Measurements from ENCODE around the gene KRT4. TPM values are rescaled to one million over a fixed set of nuclear protein-coding genes. Genes with fewer than 3 reads are reported as not detected.

Gene KRT4
- total RNA-seq, 4 donors from 2014 or later, result not detected

DNA sequence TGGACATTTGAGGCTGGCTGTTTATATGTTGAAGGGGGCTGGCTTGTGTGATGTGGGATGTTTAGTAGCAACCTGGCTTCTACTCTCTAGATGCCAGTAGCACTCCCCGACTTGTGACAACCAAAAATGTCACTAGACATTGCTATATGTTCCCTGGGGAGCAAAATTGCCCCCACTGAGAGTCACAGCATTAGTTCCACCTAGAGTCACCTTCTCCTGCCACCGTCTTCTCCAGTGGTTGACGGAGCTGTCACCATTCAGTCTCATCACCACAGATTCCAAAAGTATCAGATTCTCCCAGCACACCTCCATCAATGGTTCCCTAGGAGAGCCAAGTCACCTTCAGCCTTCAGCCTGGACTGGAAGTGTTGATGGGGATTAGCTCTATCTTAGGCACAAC is 29.0 kb downstream of the KRT4 start:
- TF ChIP-seq, protein P1, sequence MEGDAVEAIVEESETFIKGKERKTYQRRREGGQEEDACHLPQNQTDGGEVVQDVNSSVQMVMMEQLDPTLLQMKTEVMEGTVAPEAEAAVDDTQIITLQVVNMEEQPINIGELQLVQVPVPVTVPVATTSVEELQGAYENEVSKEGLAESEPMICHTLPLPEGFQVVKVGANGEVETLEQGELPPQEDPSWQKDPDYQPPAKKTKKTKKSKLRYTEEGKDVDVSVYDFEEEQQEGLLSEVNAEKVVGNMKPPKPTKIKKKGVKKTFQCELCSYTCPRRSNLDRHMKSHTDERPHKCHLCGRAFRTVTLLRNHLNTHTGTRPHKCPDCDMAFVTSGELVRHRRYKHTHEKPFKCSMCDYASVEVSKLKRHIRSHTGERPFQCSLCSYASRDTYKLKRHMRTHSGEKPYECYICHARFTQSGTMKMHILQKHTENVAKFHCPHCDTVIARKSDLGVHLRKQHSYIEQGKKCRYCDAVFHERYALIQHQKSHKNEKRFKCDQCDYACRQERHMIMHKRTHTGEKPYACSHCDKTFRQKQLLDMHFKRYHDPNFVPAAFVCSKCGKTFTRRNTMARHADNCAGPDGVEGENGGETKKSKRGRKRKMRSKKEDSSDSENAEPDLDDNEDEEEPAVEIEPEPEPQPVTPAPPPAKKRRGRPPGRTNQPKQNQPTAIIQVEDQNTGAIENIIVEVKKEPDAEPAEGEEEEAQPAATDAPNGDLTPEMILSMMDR (IDR thresholded peaks at IDR 0.05), result no peak
- ATAC-seq (ENCODE audit: low FRiP score), result no peak
- no peak for DNase-seq (ENCODE audit: low spot score)

DNA sequence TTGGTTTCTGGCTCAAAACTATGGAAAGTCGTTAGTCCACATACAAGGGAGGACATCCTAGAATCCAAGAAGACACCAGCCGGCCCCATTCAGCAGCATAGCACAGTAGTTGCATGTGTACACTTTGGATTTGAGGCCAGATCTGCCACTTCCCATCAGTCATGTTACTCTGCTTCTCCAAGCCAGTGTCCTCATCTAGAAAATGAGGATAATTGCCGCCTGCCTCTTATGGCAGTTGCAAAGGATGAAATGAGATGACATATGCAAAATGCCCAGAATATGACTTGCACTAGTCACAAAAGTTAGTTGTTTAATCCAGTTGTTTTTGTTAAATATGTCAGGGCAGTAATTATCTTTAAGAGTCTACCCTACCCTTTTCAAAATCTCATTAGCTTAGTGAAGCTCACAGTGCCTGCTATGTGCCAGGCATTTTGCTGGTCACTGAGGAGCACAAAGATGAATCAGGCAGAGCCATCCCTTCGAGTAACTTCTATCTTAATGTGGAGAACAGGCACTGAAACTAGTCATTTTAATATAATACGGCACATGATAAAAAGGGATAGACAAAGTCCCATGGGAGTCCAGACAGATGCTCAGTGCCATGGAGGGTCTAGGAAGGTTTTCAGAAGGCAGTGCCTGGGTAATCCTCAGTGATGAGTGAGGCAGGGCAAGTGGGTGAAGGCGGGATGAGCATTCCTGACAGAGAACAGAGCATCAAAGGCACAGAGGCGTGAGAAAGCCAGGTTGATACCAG is 30.2 kb downstream of the KRT4 start:
- no peak for DNase-seq (ENCODE audit: low spot score)
- TF ChIP-seq, protein P1 (IDR thresholded peaks at IDR 0.05), result no peak
- no peak for ATAC-seq (ENCODE audit: low FRiP score)

DNA sequence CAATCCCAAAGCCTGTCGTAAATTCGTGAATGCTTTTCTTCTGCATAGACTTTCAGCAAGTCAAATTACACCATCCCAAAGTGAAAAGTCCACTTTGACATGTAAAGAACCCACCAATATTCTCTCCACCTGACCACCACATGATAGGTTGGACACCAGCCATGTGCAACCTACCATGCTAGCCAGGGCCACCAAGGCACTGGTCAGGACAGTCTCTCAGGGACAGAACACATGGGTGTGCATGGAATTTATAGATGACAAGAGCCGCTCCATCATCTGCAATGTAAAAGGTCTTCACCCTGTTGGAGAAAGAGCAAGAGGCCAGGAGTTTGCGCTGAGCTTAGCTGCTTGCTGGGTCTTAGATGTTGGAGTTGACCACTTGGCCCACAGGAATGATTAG is 31.4 kb downstream of the KRT4 start:
- no peak for ATAC-seq (ENCODE audit: low FRiP score)
- TF ChIP-seq, protein P1 (IDR thresholded peaks at IDR 0.05), result no peak

DNA sequence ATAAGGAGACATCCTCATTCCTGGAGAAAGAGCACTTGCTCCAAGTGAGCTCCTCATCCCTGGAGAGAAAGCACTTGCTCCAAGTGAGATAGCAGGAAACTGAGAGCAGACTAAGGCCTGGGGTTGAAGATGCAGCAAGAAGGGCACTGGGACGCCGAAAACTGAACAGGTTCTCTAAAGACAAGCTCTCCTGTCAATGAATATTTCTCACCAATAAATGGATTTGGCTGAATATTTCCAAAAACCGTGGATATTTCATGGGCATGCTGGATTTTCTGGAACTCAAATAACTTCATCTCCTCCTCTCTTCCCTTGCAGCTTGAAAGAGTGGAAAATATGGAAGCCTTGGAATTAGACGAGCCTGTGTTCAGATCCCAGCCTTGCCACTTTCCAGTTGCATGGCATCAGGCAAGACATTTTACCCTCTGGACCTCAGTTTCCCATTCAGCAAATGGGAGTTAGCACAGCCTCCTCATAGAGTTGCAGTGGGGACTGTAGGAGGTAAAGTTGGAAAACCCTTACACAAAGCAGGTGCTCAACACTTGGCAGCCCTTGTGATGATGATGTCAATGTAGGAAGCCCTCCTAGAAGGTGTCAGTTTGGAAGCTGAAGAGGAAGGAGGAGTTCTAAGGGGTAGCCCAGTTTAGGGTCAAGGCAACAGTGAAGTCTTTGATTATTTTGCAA is 32.4 kb downstream of the KRT4 start:
- no peak for DNase-seq (ENCODE audit: low spot score)
- TF ChIP-seq, protein P1 (IDR thresholded peaks at IDR 0.05), result no peak
- ATAC-seq (ENCODE audit: low FRiP score), result no peak

More for the DNA sequence above, 31.4 kb downstream of the KRT4 start:
- DNase-seq (ENCODE audit: low spot score), result no peak

DNA sequence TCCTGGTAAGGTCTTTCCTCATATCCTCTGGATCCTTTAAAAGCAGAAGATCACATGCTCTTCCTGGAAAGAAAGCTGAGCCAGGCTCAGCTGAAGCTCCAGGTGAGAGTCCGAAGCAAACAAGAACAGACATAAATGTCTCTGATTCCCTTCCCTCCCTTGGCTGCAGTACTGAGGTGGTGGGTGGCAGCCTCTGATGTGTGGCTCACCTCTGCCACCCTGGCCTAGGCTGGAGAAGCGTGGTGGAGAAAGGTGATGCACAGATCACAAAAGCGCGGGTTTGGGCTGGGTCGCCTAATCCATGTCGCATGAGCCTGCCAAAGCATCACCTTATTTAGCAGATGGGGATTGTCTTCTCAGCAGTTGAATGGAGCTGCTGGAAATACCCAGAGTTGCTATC is 34.0 kb downstream of the KRT4 start:
- DNase-seq (ENCODE audit: low spot score) (no peak), ATAC-seq (ENCODE audit: low FRiP score) (no peak)
- TF ChIP-seq, protein P1 (IDR thresholded peaks at IDR 0.05), result no peak

DNA sequence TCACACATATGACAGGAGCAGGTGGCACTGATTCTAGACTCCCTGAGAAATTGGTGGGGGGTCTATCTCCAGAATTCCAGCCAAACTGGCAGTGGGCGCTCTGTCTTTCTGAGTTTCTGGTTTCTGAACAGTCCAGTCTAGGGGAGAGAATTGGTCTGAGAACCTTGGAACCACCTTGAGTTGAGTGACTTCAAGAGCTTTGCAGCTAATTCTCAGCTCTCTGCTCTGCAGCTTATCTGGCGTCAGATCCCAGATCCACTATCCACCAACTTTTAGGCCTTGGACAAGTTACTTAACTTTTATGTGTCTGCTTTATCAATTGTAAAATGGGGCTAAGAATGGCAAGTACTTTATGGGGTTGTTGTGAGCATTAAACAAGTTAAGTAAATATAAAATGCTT is 35.1 kb downstream of the KRT4 start:
- ATAC-seq (ENCODE audit: low FRiP score) (no peak), DNase-seq (ENCODE audit: low spot score) (no peak)
- TF ChIP-seq, protein P1 (IDR thresholded peaks at IDR 0.05), result no peak

DNA sequence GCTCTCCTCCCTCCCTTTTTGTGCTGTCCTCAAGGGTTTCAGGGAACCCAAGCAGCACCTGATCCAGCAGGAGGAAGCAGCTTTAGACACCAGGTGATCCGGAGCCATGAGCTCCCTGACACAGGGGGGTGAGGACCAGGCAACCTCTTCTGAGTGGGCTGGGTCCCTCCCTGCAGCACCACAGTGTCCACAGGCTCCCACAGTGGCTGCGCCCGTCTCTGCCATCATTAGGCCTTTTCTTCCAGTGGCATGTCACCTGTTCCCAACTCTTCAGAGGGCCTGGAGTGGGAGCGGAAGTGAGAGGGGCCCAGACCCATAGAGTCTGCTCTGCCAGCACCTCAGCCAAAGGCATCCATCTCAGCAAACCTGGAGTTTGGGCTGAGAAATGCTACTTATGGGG is 36.4 kb downstream of the KRT4 start:
- no peak for ATAC-seq (ENCODE audit: low FRiP score)
- TF ChIP-seq, protein P1 (IDR thresholded peaks at IDR 0.05), result no peak
- no peak for DNase-seq (ENCODE audit: low spot score)
